A549 (cell line): ENCODE measurements around the gene PITPNM3. TPM values are rescaled to one million over a fixed set of nuclear protein-coding genes. Genes with fewer than 3 reads are reported as not detected.

Experiments
- ATAC-seq, 2 experiments: fragments of 200-7000 bp in 1 of 2; fragments of >200 bp in 1 of 2; cut with Nextera tagmentation in 1 of 2; cut with Tn5 transposase in 1 of 2; 3 replicates each; pipeline versions ENCODE4 v1.8.0 to v1.9.1; 2018 to 2020; ENCODE audit warnings: mild to moderate bottlenecking in 1 of 2, moderate library complexity in 1 of 2
- CTCF ChIA-PET: fragments of 300-600 bp; sonication (Branson Sonifier 250); formaldehyde crosslinking; extraction: SDS; loops from one replicate; lab custom pipeline; 2021; ENCODE audit warnings: antibody characterized with exemption, inconsistent platforms; lab: Yijun Ruan, JAX
- POLR2A ChIA-PET: fragments of 350-600 bp; formaldehyde crosslinking; extraction: SDS; loops from one replicate; lab custom pipeline; 2021; ENCODE audit warnings: antibody characterized with exemption, inconsistent platforms; lab: Yijun Ruan, JAX
- DNase-seq, 2 experiments: peaks; one replicate each; pipeline versions ENCODE4 v3.0.0 to v3.0.0-alpha.2; 2011 to 2016; ENCODE audit warnings: low read depth in 1 of 2, low spot score in 1 of 2
- FAIRE-seq: peaks from 2 replicates; lab custom pipeline; 2011; peaks lifted over from hg19 to GRCh38; lab: Jason Lieb, UNC
- H3K27ac ChIP-seq, 2 experiments: fragments of >200 bp; sonication (Bioruptor Twin); formaldehyde crosslinking; 3 replicates each; pipeline ENCODE4 v1.5.1; 2016 to 2017
- H3K4me1 ChIP-seq: fragments of >200 bp; sonication (Bioruptor Twin); formaldehyde crosslinking; 3 replicates; pipeline ENCODE4 v1.6.1; 2016
- H3K4me2 ChIP-seq: fragments of >200 bp; sonication (Bioruptor Twin); formaldehyde crosslinking; 3 replicates; pipeline ENCODE4 v1.6.1; 2016
- H3K4me3 ChIP-seq: fragments of >200 bp; sonication (Bioruptor Twin); formaldehyde crosslinking; 3 replicates; pipeline ENCODE4 v1.5.1; 2016
- H3K9me3 ChIP-seq: fragments of >200 bp; sonication (Bioruptor Twin); formaldehyde crosslinking; 3 replicates; pipeline ENCODE4 v1.6.1; 2016
- CBX8 ChIP-seq: fragments of 200-600 bp; sonication (generic); IDR thresholded peaks from 2 replicates; pipeline ENCODE4 v1.6.1; 2016
- CHD2 ChIP-seq: fragments of 150-350 bp; IDR thresholded peaks from 2 replicates; pipeline ENCODE4 v1.6.1; 2014; ENCODE audit warnings: low read length; ENCODE audit not compliant: partially characterized antibody
- CHD4 ChIP-seq: fragments of 200-600 bp; sonication (generic); IDR thresholded peaks from 2 replicates; pipeline ENCODE4 v1.6.1; 2016; ENCODE audit warnings: antibody characterized with exemption, mild to moderate bottlenecking, borderline replicate concordance
- ESRRA ChIP-seq: fragments of 150-350 bp; IDR thresholded peaks from 2 replicates; pipeline ENCODE4 v1.6.1; 2014; ENCODE audit warnings: mild to moderate bottlenecking, low read length, borderline replicate concordance
- FOSB ChIP-seq: fragments of 250-450 bp; sonication (Bioruptor Pico); IDR thresholded peaks from 2 replicates; pipeline ENCODE4 v1.5.0; 2020; ENCODE audit warnings: mild to moderate bottlenecking, moderate library complexity
- JUN ChIP-seq, 2 experiments: fragments of >200 bp; sonication (Bioruptor Twin); formaldehyde crosslinking; IDR thresholded peaks; 2 replicates in 1 of 2; 3 replicates in 1 of 2; pipeline ENCODE4 v1.6.1; 2016 to 2017
- KDM1A ChIP-seq: fragments of 200-600 bp; sonication (generic); IDR thresholded peaks from 2 replicates; pipeline ENCODE4 v1.6.1; 2016; ENCODE audit warnings: low read depth, mild to moderate bottlenecking
- KDM5A ChIP-seq: fragments of 200-600 bp; sonication (generic); IDR thresholded peaks from 2 replicates; pipeline ENCODE4 v1.6.1; 2016; ENCODE audit warnings: antibody characterized with exemption, mild to moderate bottlenecking
- PHF8 ChIP-seq: fragments of 200-600 bp; sonication (generic); IDR thresholded peaks from 2 replicates; pipeline ENCODE4 v1.6.1; 2016; ENCODE audit warnings: low read depth, mild to moderate bottlenecking, antibody characterized with exemption, moderate library complexity, borderline replicate concordance
- POLR2A ChIP-seq: IDR thresholded peaks from 2 replicates; pipeline ENCODE4 v1.6.1; 2012; ENCODE audit warnings: mild to moderate bottlenecking, low read length
- POLR2AphosphoS2 ChIP-seq: conservative IDR thresholded peaks from 2 replicates; pipeline ENCODE4 v1.6.1; 2012; ENCODE audit warnings: low read length, improper control_type of control experiment, inconsistent platforms
- RAD21 ChIP-seq, 2 experiments: fragments of >200 bp in 1 of 2; sonication (Bioruptor Twin) in 1 of 2; formaldehyde crosslinking in 1 of 2; IDR thresholded peaks in 1 of 2; conservative IDR thresholded peaks in 1 of 2; 2 replicates in 1 of 2; 3 replicates in 1 of 2; pipeline ENCODE4 v1.6.1; 2012 to 2018; ENCODE audit warnings: inconsistent platforms in 1 of 2
- REST ChIP-seq: fragments of 200-600 bp; sonication (generic); IDR thresholded peaks from 2 replicates; pipeline ENCODE4 v1.6.1; 2016; ENCODE audit warnings: antibody characterized with exemption, mild to moderate bottlenecking, moderate library complexity
- RFX5 ChIP-seq: fragments of 450-650 bp; IDR thresholded peaks from 2 replicates; pipeline ENCODE4 v1.7.1; 2014; ENCODE audit warnings: antibody characterized with exemption, mild to moderate bottlenecking, moderate library complexity
- SREBF2 ChIP-seq: fragments of 450-650 bp; IDR thresholded peaks from 2 replicates; pipeline ENCODE4 v1.6.1; 2014; ENCODE audit warnings: mild to moderate bottlenecking, moderate library complexity
- TP53 ChIP-seq: fragments of 250-450 bp; sonication (Bioruptor Pico); IDR thresholded peaks from 2 replicates; pipeline ENCODE4 v1.5.0; 2021; ENCODE audit warnings: mild to moderate bottlenecking, moderate library complexity
- ZC3H11A ChIP-seq: fragments of 450-650 bp; IDR thresholded peaks from 2 replicates; pipeline ENCODE4 v1.6.1; 2014; ENCODE audit warnings: antibody characterized with exemption, mild to moderate bottlenecking
- ZNF302 ChIP-seq: fragments of 250-450 bp; sonication (Bioruptor Pico); IDR thresholded peaks from 2 replicates; pipeline ENCODE4 v1.9.0; 2021; ENCODE audit warnings: inconsistent platforms, mild to moderate bottlenecking, moderate library complexity
- WGBS: methylation state at CpG from one replicate; pipeline ENCODE4 v1.1.6; 2017; ENCODE audit errors: missing lambda C conversion rate; 5-methylcytosine and 5-hydroxymethylcytosine counted together
- polyA plus RNA-seq, 4 experiments: library from polyadenylated mRNA; depleted of rRNA in 3 of 4; stranded (reverse); fragments of >200 nt; fragmentation: RNase III in 1 of 4; extraction: RNeasy Plus Mini Kit Qiagen cat#74134 plus additional on column Dnase treatment in 1 of 4; gene quantifications; 2 replicates in 3 of 4; 3 replicates in 1 of 4; pipeline ENCODE4 v1.2.3, GENCODE V29; 2011 to 2017
- TF ChIP-seq, protein P1 (sequence below): fragments of 150-350 bp; IDR thresholded peaks from 2 replicates; pipeline ENCODE4 v1.6.1; 2014; ENCODE audit warnings: low read depth, mild to moderate bottlenecking, low read length

PITPNM3 gene
- polyA plus RNA-seq, 2 of the 4 experiments (the other 2 are of a cell fraction) = 0.80 to 2.2 TPM

- no peak for TF ChIP-seq CHD2
- no peak for TF ChIP-seq TP53 (CRISPR knock-in tag)
- TF ChIP-seq KDM5A = no peak
- no peak for TF ChIP-seq CBX8
Measured at GRCh38 chr17:6452471-6453266, 103.7 kb downstream of the PITPNM3 start (continued).

DNA sequence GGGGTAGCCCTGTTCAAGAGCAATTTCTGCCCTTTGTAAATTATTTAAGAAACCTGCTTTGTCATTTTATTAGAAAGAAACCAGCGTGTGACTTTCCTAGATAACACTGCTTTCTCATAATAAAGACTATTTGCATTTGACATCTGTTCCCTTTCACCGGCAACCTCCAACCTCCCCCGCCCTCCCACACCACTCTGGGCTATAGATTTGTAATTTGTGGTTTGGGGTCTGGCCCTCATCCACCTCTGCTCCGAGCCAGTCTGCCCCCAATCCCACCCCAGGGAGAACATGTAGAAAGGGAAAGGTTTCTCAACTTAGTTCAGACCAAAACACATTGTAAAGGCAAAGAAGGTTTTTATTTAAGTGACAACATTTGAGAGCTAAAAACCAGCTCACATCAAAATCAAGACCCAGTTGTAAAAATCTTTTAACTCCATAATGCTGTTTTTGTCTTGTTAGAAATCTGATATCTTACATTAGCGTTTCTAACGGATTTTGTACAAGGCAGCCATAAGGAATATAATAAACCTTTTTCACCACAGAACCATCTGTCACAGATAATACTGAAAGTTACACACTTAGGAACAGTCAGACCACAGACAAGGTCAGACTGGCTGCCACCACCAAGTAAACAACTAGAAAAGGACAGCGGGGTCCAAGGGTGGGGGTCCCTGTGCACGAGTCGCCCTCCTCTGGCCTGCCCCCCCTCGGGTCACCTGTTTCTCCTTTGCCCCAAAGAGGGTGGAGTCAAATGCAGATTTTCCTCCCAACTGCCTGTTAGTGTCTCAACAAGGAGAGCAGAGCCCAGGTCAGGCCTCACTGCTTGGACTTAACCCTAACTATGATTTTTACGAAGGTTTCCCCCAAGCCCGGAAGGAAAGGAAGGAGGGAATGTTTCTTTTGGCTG is 105.2 kb downstream of the PITPNM3 start:
- ChIA-PET CTCF (interaction anchor here (0.8 to 4.7 kb wide), 2 partner anchors 15 to 21 kb away, joined by 4 to 28 read pairs; no protein-coding TSS in a partner anchor), POLR2A (no interaction called here)
- WGBS = 71% methylated on average over 12 of the region's 12 CpGs
- Histone ChIP-seq H3K27ac (no peak overlapping the region), H3K4me3 (no peak overlapping the region), H3K9me3 (no peaks in the 10 kb centered on the region), H3K4me2 (no peak overlapping the region), H3K4me1 (no peaks in the 10 kb centered on the region)
- TF ChIP-seq POLR2AphosphoS2 (no peak), CBX8 (no peak), REST (no peak), ZC3H11A (no peak), CHD4 (no peak), ESRRA (no peak), POLR2A (no peak), RFX5 (no peak), SREBF2 (no peak), FOSB (no peak), ZNF302 (no peak), JUN (IDR thresholded peaks at IDR 0.05) (no peak), PHF8 (no peak), RAD21 (conservative IDR thresholded peaks at IDR 0.05 in 1 of 2, IDR thresholded peaks at IDR 0.05 in 1 of 2) (no peak), CHD2 (no peak), KDM1A (no peak)
- TF ChIP-seq, protein P1, sequence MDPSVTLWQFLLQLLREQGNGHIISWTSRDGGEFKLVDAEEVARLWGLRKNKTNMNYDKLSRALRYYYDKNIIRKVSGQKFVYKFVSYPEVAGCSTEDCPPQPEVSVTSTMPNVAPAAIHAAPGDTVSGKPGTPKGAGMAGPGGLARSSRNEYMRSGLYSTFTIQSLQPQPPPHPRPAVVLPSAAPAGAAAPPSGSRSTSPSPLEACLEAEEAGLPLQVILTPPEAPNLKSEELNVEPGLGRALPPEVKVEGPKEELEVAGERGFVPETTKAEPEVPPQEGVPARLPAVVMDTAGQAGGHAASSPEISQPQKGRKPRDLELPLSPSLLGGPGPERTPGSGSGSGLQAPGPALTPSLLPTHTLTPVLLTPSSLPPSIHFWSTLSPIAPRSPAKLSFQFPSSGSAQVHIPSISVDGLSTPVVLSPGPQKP = no peak
- ATAC-seq (no peak), FAIRE-seq (peak; percentile 59), DNase-seq (no peak)
